NB4 (cell line): Measurements from ENCODE around the gene STX11.

Source experiments
- DNase-seq: peaks from one replicate; pipeline ENCODE4 v3.0.0; 2010; ENCODE audit warnings: low read depth
- H3K4me3 ChIP-seq: one replicate; pipeline ENCODE4 v1.5.1; 2011; ENCODE audit warnings: mild to moderate bottlenecking, low read depth, low read length, moderate library complexity
- MYC ChIP-seq: IDR thresholded peaks from 2 replicates; pipeline ENCODE4 v1.6.1; 2011; ENCODE audit warnings: low read depth, low read length
- POLR2A ChIP-seq: IDR thresholded peaks from 2 replicates; pipeline ENCODE4 v1.6.1; 2011; ENCODE audit warnings: mild to moderate bottlenecking; ENCODE audit not compliant: insufficient read length; ENCODE audit errors: extremely low read depth
- TF ChIP-seq, protein P1 (sequence below): IDR thresholded peaks from one replicate; pipeline ENCODE4 v1.5.1; 2012; ENCODE audit warnings: low read depth, low read length
- TF ChIP-seq, protein P2 (sequence below): IDR thresholded peaks from 2 replicates; pipeline ENCODE4 v1.6.1; 2011; ENCODE audit warnings: low read depth, low read length

The STX11 gene

DNA sequence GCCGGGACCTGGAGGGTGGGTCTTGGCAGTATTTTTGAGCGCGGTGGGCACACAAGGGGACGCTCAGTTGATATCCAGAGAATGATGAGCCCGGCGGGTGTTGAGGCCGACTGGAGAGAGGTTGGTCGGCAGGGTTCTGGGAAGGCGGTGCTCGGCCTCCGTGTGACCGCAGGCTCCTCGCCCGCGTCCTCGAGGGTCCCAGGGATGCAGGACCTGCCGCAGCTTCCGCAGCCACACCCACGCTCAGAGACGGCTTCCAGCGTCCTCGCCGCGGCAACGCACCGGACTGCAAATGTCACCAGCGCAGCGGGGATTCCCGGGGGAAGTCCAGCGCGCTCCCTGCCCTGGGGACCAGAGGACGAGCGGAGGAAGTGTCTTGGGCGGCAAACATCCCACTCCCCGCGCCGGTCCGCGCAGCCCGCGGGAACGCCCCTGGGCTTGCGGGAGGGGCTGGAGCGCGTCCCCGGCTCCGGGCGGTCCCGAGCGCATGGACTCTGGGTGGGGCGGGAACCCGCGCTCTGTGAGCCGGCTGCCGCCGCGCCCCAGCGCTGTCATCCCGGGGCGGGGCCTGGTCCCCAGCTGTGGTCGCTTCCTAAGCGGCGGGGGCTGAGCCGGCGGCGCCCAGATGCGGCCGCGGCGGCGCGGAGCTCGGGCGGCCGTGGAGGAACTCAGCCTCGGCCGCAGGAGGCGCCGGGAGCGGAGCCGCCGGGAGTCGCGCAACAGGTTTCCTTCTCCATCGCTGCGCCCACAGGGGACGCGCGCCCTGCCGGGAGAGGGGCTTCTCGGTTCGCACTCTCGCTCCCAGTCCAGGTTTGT, at the start of gene STX11:
STX11 (plus strand) TSS at position 624 of the 816 bp plus-strand sequence. CDS start 36,111 bp downstream, outside the sequence.
- peak; percentile 86 for DNase-seq
- TF ChIP-seq, protein P1, sequence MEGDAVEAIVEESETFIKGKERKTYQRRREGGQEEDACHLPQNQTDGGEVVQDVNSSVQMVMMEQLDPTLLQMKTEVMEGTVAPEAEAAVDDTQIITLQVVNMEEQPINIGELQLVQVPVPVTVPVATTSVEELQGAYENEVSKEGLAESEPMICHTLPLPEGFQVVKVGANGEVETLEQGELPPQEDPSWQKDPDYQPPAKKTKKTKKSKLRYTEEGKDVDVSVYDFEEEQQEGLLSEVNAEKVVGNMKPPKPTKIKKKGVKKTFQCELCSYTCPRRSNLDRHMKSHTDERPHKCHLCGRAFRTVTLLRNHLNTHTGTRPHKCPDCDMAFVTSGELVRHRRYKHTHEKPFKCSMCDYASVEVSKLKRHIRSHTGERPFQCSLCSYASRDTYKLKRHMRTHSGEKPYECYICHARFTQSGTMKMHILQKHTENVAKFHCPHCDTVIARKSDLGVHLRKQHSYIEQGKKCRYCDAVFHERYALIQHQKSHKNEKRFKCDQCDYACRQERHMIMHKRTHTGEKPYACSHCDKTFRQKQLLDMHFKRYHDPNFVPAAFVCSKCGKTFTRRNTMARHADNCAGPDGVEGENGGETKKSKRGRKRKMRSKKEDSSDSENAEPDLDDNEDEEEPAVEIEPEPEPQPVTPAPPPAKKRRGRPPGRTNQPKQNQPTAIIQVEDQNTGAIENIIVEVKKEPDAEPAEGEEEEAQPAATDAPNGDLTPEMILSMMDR: no peak
- TF ChIP-seq POLR2A: peak; percentile 52
- peak within 1 kb of the TSS; percentile 66 for H3K4me3 ChIP-seq

- no peak for DNase-seq
- TF ChIP-seq MYC: no peak
- TF ChIP-seq, protein P1: no peak
- no peak for TF ChIP-seq POLR2A
- TF ChIP-seq, protein P2, sequence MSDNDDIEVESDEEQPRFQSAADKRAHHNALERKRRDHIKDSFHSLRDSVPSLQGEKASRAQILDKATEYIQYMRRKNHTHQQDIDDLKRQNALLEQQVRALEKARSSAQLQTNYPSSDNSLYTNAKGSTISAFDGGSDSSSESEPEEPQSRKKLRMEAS: no peak
- no peak overlapping the region for H3K4me3 ChIP-seq
Measured at GRCh38 chr6:144103026-144103563, 47.2 kb upstream of the STX11 start.

DNA sequence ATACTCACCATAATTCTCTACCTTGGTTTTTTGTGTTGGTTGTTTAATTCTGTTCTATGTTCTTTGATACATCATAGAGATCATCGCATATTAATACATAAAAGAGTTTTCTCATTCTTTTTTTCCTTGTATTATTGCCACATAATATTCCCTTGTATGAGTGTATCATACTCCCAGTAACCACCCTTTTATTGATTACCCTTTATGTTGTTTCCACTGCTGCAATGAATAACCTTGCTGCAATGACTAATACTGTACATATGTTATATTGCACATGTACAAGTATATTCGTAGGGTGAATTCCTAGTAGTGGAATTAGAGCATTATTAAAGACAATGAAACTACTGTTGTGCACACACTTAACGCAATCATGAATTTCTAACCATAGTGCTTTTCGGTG, 45.8 kb upstream of the STX11 start:
- no peak for DNase-seq
- TF ChIP-seq, protein P1: no peak
- TF ChIP-seq, protein P2: no peak
- TF ChIP-seq POLR2A: no peak
- TF ChIP-seq MYC: no peak
- no peak overlapping the region for H3K4me3 ChIP-seq

DNA sequence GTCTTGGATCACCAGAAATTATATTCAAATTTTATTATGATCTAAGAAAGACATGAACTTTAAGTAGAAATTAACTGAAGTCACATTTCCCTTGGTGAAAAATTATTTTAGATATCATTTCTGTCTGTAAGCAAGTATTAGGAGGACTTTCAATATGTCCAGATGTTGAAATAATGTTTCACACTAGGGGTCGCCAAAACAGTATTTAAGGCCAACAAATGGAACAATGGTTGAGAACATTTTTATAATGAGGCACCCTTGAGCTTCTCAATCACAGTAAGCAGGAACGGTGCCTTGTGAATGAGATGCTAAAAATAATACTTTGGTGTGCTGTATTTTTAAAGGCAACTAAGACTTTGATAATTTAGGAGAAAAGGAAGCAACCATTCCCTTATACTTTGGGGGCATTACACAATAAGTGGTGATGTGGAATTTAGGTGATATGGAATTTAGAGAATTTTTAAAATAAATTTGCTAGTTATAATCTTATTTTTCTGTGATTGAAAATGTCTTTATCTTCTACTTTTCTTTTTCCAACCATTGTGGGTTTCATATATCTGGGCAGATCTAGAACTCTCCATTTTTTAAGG, 45.3 kb upstream of the STX11 start:
- TF ChIP-seq, protein P2: 0 out of 2 replicates have a peak, but pooled peaks have one; percentile 10
- TF ChIP-seq, protein P1: peak; percentile 44
- TF ChIP-seq POLR2A: no peak
- no peak overlapping the region for H3K4me3 ChIP-seq
- DNase-seq: peak; percentile 82

- TF ChIP-seq, protein P1: no peak
- no peak for TF ChIP-seq POLR2A
- TF ChIP-seq, protein P2: no peak
- no peak for TF ChIP-seq MYC
- DNase-seq: no peak
- no peak overlapping the region for H3K4me3 ChIP-seq
Measured at GRCh38 chr6:144106206-144106605, 44.1 kb upstream of the STX11 start.
